ENCODE data around the gene SLC9A9.

Gene SLC9A9

DNA sequence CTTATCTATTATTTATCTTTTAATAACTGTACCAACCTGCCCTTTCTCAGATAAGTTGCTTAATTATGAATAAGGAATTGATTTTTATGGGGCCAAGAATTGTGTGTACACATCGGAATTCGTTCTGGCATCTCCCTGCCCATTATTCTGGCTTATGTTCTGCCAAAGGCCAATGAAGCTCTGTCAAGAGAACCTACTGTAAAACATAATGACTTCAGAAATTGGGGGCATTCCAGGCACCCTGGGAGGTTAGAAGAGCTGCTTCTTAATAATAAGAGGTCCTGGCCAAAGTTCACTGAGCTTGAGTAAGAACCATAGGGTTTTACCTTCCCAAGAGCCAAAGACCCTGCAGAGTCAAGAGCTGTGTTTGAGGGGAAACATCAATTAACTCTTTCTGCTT, 261.7 kb downstream of the SLC9A9 start:
- no peak for DNase-seq

DNA sequence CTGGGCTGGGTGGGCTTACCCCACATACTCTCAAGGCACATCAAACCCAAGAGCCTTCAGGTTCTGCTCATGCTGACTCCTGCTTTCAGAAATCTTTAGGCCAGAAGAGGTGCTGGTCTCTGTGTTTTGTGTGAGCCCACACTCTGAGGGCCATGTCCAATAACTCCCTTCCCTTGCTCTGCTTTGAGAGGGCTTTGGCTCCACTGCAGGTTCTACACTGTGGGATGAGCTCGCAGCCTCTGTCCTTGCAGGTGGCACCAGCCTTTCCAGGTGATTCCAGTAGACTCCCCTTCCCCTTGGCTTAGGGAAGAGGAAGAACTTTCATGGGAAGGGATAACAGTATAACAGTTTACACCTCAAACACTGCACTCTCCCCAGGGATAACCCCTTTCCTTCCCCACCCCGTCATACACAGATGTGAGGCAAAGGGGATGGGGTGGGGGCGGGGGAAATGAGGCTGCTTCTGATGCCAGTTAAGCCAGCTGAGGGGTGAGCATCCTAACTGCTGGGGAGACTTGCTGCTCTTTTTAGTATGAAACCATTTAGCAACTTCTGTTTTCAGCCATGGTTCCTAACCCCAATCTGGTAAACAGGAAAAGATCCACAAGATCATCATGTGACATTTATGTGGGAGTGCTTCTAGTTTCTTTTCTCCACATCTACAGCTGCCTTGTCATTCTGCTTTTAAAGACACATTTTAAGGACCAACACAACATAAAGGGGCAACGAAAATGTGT, 262.4 kb downstream of the SLC9A9 start:
- no peak for DNase-seq

- DNase-seq, result no peak
Measured at GRCh38 chr3:143584474-143584873, 263.8 kb downstream of the SLC9A9 start.

GRCh38 chr3:143581972-143582722, 266.1 kb downstream of the SLC9A9 start:
- DNase-seq, result no peak

GRCh38 chr3:143578810-143579435, 269.3 kb downstream of the SLC9A9 start:
- DNase-seq, result no peak

DNA sequence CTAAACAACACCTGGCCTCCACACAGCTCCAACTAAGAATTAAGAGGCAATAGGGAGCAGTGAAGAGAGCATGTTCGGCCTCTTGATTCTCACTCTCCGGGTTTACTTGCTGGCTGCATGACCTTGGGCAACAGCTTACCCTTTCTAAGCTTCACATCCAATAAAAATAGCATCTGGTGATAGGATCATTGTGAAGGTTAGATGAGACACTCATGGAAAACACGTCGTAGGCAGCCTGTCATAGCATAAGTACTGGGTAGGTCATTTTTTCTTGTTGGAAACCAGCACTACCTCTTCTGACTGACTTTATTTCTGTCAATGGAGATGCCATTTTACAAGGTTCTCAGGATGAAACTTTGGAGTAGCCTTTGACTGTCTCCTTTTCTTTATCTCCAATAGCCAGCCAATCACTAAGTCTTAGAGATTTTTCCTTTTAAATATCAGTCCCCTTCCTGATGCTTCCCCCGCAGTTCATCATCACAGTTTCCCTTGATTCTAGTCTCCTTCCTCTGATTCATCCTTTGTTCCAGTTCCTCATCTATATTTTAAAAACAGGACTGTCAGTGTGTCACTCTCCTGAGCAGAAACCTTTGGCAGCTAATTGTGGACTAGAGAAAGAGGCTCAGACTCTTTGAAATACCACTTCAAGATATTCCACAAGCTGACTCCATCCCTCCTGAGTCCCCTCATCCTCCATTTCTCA, 271.5 kb downstream of the SLC9A9 start:
- no peak for DNase-seq

DNA sequence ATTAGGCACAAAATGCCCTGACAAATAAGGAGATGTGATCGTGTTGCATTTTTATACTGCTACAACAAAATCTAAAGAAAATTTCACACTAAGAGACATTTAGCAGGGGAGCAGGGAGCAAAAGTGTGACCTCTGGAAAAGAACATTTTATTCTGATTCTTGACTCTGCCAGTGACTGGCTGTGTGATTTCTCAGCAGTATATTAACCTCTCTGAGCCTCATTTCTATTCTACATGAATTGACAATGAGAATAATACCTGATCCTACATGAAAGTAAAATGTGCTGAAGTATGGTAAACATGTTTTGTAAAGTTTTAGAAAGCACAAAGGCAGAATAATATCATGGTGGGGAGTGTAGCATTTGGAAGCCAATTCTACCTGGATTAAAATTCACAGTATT, 273.3 kb downstream of the SLC9A9 start:
- no peak for DNase-seq

DNA sequence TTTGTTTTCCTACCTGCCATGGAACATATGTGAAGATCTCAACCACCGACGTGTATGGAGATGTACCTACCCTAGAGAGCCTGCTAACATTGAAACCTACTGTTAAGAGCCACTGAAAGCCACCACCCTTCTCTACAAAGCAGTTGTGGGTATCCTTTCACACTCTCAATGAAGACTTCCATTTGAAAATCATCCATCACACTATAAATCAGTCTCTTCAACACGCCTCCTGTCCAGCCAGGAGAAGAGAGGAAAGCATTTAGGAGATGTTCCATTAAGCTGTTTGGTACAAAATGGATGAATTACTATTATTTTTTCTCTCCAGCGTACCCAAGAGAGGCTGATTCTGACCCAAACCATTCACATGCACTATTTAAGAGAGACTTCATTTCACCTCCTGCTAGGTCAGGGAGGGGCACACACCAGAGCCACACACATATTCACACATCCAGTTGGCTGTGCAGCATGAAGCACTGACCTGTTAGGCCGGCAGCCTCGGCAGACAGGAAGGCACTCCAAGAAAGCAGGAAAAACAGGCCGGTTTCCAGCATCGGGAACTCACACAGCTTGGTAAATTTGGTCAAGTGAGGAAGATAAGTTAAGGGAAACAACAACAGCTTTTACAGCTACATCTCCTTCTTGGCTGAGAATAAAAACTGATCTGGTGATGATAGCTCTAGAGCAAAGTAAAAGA, 274.5 kb downstream of the SLC9A9 start:
- DNase-seq, result no peak

DNA sequence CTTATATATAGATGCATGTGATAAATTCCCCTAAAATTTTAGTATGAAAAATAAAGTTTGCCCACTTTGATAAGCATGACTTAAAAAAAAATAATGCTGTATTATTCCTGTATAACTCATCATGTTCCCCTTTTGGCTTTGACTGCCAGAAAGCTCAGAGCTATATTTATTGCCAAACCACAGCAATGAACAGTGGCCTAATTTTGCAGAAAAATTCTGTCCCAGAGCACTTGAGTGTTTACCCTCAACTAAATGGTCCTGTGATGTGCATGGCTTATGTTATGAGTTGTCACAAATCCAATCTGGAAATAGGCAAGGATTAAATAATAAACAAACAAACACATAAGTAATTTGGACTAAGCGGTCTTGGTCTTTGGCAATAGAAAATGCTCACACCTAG, 276.7 kb downstream of the SLC9A9 start:
- no peak for DNase-seq

DNA sequence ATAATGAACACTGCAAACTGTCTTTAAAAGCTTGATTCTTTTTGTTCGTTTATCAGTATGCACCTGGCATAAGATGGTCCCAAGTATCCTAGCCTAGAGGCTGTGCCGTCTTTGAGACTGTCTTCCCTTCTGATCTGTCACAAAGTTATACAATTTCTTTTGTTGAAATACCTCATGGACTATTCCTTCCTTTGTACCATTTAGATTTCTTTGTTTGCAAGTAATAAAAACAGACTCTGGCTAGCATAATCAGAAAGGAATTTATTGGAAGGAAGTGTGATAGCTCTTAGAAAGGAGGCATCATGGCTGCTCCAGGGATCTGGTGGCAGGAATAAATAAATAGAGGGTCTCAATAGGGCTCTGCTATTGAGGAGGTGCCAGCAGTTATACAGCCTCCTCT, 280.4 kb downstream of the SLC9A9 start:
- no peak for DNase-seq

DNA sequence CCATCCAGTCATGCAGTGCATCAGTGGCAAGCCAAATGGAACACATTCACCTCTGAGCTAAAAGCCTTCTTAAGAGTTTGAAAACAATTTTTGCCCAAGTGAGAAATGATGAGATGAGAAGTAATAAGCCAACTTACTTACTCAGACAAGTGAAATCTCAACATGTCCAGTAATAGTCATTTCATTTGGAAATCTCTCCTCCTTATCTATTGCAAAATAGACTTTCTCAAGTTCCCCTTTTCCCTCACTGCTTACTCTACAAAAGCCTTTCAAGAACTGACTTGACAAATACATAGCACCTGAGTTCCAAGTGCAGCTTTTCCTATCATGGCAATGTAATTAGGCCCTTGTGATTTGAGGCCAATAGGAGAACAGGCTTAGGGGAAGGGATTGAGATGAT, 282.3 kb downstream of the SLC9A9 start:
- no peak for DNase-seq

GRCh38 chr3:143563786-143564185, 284.5 kb downstream of the SLC9A9 start:
- DNase-seq, result no peak

- DNase-seq, result no peak
Measured at GRCh38 chr3:143562789-143563188, 285.5 kb downstream of the SLC9A9 start.

DNA sequence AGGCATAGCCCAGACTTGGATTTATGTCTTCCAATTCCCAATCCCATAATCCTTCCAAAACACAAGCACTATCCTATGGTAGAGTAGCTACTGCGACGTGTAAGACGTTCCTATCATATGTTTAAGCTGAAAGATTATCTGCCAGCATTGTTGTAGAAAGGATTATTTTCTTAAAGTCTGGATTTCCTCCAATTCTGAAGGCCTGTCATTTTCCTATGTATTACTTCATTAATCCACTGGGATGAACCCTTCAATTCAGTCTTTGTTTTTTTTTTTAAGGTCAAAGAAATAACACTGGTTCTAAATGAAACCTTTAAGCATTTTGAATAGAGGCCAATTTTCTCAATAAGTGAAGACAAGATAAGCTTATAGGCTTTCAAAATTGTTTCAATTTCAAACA, 289.0 kb downstream of the SLC9A9 start:
- no peak for DNase-seq

DNA sequence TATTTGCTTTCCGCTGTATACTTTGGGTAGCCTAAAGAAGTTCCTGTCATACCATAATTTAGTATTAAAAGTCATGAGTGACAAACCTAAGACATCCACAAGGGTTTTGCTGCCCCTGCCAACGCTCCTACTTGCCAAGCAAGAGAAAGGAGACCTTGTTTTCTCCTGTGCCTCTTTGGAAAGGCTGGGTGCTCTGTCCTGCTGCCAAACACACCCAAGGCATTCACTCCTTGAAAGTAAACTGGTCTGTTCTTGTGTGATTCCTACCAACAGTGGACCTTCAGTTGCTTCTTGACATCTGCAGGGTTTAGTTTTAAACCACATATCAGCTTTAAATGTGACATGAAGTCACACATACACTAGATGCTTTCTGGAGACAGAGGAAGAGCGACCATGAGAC, 295.4 kb downstream of the SLC9A9 start:
- DNase-seq, result no peak

DNA sequence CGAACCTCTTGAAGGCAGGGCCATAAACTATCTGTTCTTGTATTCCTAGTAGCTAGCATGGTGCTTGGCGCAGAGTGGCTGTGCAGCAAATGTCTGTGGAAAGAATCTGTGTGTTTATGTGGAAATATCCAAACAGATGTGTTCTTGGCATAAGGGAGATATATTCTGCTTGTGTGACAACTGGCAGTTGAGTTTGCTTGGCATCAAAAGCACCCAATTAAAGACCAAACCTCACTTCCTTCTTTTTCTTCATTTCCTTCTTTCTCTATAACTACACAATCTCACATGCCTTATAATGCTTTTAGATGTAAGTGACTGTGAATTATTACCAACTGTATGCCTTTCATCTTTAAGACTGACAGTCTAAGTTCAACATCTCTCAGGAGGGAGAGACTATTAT, 296.5 kb downstream of the SLC9A9 start:
- DNase-seq, result no peak

GRCh38 chr3:143548861-143549497, 299.3 kb downstream of the SLC9A9 start:
- DNase-seq, result no peak

DNA sequence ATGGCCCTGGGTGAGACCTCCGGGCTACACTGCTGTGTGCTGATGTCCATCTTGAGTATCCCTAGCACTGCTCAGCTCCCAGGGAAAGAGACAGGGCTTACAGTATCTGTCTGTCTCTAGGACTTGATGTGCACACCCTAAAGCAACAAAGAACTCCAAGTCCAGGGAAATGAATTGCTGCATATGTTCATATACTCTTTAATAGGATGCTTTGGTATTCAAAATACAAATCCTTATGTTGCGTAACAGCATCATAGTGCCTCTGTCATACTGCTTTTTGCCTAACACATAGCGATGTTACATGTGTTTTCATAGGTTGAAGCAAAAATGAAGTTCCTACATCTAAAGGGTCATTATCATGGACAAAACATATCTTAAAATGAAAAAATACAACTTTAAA, 299.9 kb downstream of the SLC9A9 start:
- no peak for DNase-seq

DNA sequence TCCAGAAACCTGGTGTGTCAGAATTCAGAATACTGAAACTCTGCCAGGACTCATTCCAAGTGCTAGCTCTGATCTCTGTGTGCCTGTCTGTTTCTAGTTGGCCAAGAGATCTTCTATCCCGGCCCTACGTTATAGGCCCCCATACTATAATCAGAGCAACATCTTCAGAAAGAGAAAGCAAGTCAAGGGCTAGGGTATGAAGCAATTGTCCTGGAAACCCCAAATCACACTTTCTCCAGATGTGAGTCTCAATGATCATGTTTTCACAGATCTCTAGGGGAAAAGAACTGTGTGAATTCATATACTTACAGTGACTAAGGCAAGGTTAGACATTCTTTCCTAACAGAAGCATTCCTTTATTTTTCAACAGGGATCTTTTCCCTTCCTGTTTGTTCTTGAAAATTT, 309.7 kb downstream of the SLC9A9 start:
- DNase-seq, result no peak

GRCh38 chr3:143538061-143538460, 310.2 kb downstream of the SLC9A9 start:
- no peak for DNase-seq

GRCh38 chr3:143536817-143537535, 311.3 kb downstream of the SLC9A9 start:
- no peak for DNase-seq
